K562 (cell line): Measurements from ENCODE around the gene DENND6A. TPM values are rescaled to one million over a fixed set of nuclear protein-coding genes. Genes with fewer than 3 reads are reported as not detected.
"Not testable (repeated sequence)": the region's sequence is repeated elsewhere in the genome, so short reads cannot be mapped to it uniquely, and the experiment has no call there.

Source experiments
- ATAC-seq: fragments of 200-7000 bp; cut with Tn5 transposase; 3 replicates; pipeline ENCODE4 v1.9.1; 2020; ENCODE audit warnings: moderate library complexity
- BruUV-seq: library from RNA; stranded (reverse); fragments of 400-500 nt; replicated peaks from 2 replicates; lab custom pipeline; 2021; lab: Mats Ljungman, UMichigan
- CTCF ChIA-PET: fragments of 300-600 bp; formaldehyde crosslinking; extraction: SDS; loops from one replicate; lab custom pipeline; 2021; ENCODE audit warnings: low intra/inter-chr PET ratio; lab: Yijun Ruan, JAX
- POLR2A ChIA-PET: fragments of 300-600, 350-650 bp; sonication (Branson Sonifier 250); formaldehyde crosslinking; extraction: SDS; loops from one replicate; lab custom pipeline; 2021; ENCODE audit warnings: antibody characterized with exemption, inconsistent platforms; lab: Yijun Ruan, JAX
- DNase-seq, 4 experiments: peaks; one replicate each; pipeline versions ENCODE4 v3.0.0 to v3.0.0-alpha.2; 2011 to 2018; ENCODE audit warnings: low spot score in 3 of 4, mixed read lengths in 3 of 4; ENCODE audit errors: extremely low read depth in 1 of 4
- FAIRE-seq: peaks from 2 replicates; lab custom pipeline; 2011; peaks lifted over from hg19 to GRCh38; lab: Jason Lieb, UNC
- H2AFZ ChIP-seq: 2 replicates; pipeline ENCODE4 v1.6.0; 2011; ENCODE audit warnings: low read depth, low read length, control low read depth, inconsistent platforms
- H3K27ac ChIP-seq: fragments of 200-600 bp; 3 replicates; pipeline ENCODE4 v1.8.0; 2011; ENCODE audit warnings: low read depth, mild to moderate bottlenecking, control low read depth, inconsistent platforms, low read length, moderate library complexity, mixed read lengths; ENCODE audit errors: extremely low read depth
- H3K27me3 ChIP-seq, 2 experiments: fragments of 300-600 bp in 1 of 2; 2 replicates in 1 of 2; 3 replicates in 1 of 2; pipeline versions ENCODE4 v1.6.0 to v1.8.0; 2011; ENCODE audit warnings: inconsistent platforms in 2 of 2, low read length in 2 of 2, mild to moderate bottlenecking in 1 of 2, mixed read lengths in 1 of 2, moderate library complexity in 1 of 2; ENCODE audit not compliant: control insufficient read depth in 2 of 2, insufficient read depth in 2 of 2
- H3K36me3 ChIP-seq: fragments of 300-600 bp; 3 replicates; pipeline ENCODE4 v1.8.0; 2011; ENCODE audit warnings: mild to moderate bottlenecking, low read length, inconsistent platforms; ENCODE audit not compliant: control insufficient read depth, insufficient read depth
- H3K4me1 ChIP-seq, 2 experiments: fragments of 200-600 bp in 1 of 2; replicated peaks in 1 of 2; 2 replicates in 1 of 2; 3 replicates in 1 of 2; pipeline versions ENCODE4 v1.5.1 to v1.8.0; 2011; ENCODE audit warnings: inconsistent platforms in 2 of 2, low read length in 2 of 2, mild to moderate bottlenecking in 1 of 2, mixed read lengths in 1 of 2, moderate library complexity in 1 of 2; ENCODE audit not compliant: control insufficient read depth in 2 of 2, insufficient read depth in 2 of 2
- H3K4me2 ChIP-seq: 2 replicates; pipeline ENCODE4 v1.6.1; 2011; ENCODE audit warnings: low read length, control low read depth, inconsistent platforms, mixed read lengths; ENCODE audit not compliant: insufficient read depth
- H3K4me3 ChIP-seq: fragments of 200-600 bp; sonication (generic), shearing (Covaris generic); 2 replicates; pipeline ENCODE4 v1.5.1; 2016; ENCODE audit warnings: control low read depth, inconsistent platforms
- H3K79me2 ChIP-seq: fragments of 200-600 bp; 3 replicates; pipeline ENCODE4 v1.8.0; 2011; ENCODE audit warnings: low read length, inconsistent platforms; ENCODE audit not compliant: control insufficient read depth, insufficient read depth
- H3K9ac ChIP-seq, 2 experiments: 2 replicates each; pipeline versions ENCODE4 v1.6.0 to v1.6.1; 2011; ENCODE audit warnings: low read depth in 2 of 2, low read length in 2 of 2, control low read depth in 1 of 2, inconsistent platforms in 1 of 2, mild to moderate bottlenecking in 1 of 2, mixed read lengths in 1 of 2; ENCODE audit not compliant: insufficient read depth in 1 of 2
- H3K9me1 ChIP-seq: one replicate; pipeline ENCODE4 v1.6.0; 2011; ENCODE audit warnings: inconsistent platforms, mild to moderate bottlenecking, low read length, moderate library complexity; ENCODE audit not compliant: control insufficient read depth, insufficient read depth
- H3K9me3 ChIP-seq: replicated peaks from 2 replicates; pipeline ENCODE4 v1.5.1; 2011; ENCODE audit warnings: low read depth, low read length, inconsistent platforms; ENCODE audit not compliant: control insufficient read depth, insufficient read depth
- H4K20me1 ChIP-seq: replicated peaks from 2 replicates; pipeline ENCODE4 v1.6.1; 2011; ENCODE audit warnings: low read length, inconsistent platforms, mixed read lengths; ENCODE audit not compliant: control insufficient read depth, insufficient read depth
- NFYB ChIP-seq: IDR thresholded peaks from 2 replicates; pipeline ENCODE4 v1.6.1; 2011; ENCODE audit warnings: mild to moderate bottlenecking, moderate library complexity; ENCODE audit not compliant: insufficient read length; ENCODE audit errors: extremely low read depth
- TEAD2 ChIP-seq: fragments of 450-650 bp; IDR thresholded peaks from 2 replicates; pipeline ENCODE4 v1.6.1; 2016; ENCODE audit warnings: missing genetic modification characterization, control low read depth, missing compliant biosample characterization
- ZNF146 ChIP-seq: IDR thresholded peaks from one replicate; pipeline ENCODE4 v1.6.1; 2018; ENCODE audit warnings: missing compliant biosample characterization; ENCODE audit not compliant: unreplicated experiment
- WGBS: fragments of 100-300 bp; shearing (Covaris generic); methylation state at CpG from one replicate; pipeline ENCODE4 v1.1.6; 2016; ENCODE audit warnings: low coverage, mixed read lengths; ENCODE audit not compliant: insufficient coverage; ENCODE audit errors: missing lambda C conversion rate; 5-methylcytosine and 5-hydroxymethylcytosine counted together
- in situ Hi-C: fragments of 300-500 bp; cut with MboI; formaldehyde crosslinking; loops from 4 replicates; pipeline ENCODE4 v1.15.0; 2018; ENCODE audit warnings: inconsistent platforms, mixed read lengths
- intact Hi-C: fragments of 100-400 bp; cut with micrococcal nuclease; formaldehyde crosslinking; loops from 2 replicates; pipeline ENCODE4 v1.14.2; 2022
- polyA plus RNA-seq, 8 experiments: library from polyadenylated mRNA; depleted of rRNA in 4 of 8; stranded (reverse) in 5 of 8; unstranded in 3 of 8; fragments of >200 nt; fragmentation: Nextera tagmentation in 2 of 8; fragmentation: Illumina TruSeq in 1 of 8; extraction: Ambion mirVana in 2 of 8; extraction: Trizol in 1 of 8; gene quantifications; 2 replicates each; pipeline versions ENCODE4 v1.2.1 to v1.2.3, GENCODE V29; 2011 to 2014; ENCODE audit warnings: inconsistent platforms in 1 of 8, missing spikeins in 1 of 8
- total RNA-seq, 7 experiments: library from RNA; depleted of rRNA in 6 of 7; stranded (reverse); fragments of >200 nt in 6 of 7; fragmentation: Illumina TruSeq in 2 of 7; extraction: Trizol in 2 of 7; gene quantifications; 2 replicates each; pipeline versions ENCODE4 v1.2.1 to v1.2.3, GENCODE V29; 2011 to 2021; ENCODE audit warnings: low replicate concordance in 1 of 7
- TF ChIP-seq, protein P1 (sequence below): IDR thresholded peaks from 2 replicates; pipeline ENCODE4 v1.6.1; 2014; ENCODE audit warnings: antibody characterized with exemption
- TF ChIP-seq, protein P2 (sequence below): IDR thresholded peaks from 3 replicates; pipeline ENCODE4 v1.6.1; 2011; ENCODE audit warnings: borderline replicate concordance, mild to moderate bottlenecking, moderate library complexity; ENCODE audit not compliant: insufficient read length; ENCODE audit errors: extremely low read depth

The DENND6A gene
- total and polyA plus RNA-seq, 9 of the 15 experiments (the other 6 are each of a cell fraction or from before 2014, with no cell fraction given), result 1.5 to 12.7 (median 7.1) TPM

DNA sequence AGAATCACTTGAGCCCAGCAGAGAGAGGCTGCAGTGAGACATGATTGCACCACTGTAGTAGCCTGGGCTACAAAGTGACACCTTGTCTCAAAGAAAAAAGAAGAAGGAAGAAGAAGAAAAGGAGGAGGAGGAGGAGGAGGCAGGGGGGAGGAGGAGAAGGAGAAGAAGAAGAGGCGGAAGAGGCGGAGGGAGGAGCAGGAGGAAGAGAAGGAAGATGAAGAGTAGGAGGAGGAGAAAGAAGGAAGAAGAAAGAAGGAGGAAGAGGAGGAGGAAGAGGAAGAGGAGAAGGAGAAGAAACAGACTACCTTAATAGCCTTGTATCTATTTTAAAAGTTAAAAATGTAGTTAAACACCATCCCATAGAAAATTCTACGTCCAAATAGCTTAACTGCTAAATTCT is 76.6 kb downstream of the DENND6A start (continued):
- TF ChIP-seq, protein P1, sequence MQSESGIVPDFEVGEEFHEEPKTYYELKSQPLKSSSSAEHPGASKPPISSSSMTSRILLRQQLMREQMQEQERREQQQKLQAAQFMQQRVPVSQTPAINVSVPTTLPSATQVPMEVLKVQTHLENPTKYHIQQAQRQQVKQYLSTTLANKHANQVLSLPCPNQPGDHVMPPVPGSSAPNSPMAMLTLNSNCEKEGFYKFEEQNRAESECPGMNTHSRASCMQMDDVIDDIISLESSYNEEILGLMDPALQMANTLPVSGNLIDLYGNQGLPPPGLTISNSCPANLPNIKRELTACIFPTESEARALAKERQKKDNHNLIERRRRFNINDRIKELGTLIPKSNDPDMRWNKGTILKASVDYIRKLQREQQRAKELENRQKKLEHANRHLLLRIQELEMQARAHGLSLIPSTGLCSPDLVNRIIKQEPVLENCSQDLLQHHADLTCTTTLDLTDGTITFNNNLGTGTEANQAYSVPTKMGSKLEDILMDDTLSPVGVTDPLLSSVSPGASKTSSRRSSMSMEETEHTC, result no peak
- TF ChIP-seq, protein P2, sequence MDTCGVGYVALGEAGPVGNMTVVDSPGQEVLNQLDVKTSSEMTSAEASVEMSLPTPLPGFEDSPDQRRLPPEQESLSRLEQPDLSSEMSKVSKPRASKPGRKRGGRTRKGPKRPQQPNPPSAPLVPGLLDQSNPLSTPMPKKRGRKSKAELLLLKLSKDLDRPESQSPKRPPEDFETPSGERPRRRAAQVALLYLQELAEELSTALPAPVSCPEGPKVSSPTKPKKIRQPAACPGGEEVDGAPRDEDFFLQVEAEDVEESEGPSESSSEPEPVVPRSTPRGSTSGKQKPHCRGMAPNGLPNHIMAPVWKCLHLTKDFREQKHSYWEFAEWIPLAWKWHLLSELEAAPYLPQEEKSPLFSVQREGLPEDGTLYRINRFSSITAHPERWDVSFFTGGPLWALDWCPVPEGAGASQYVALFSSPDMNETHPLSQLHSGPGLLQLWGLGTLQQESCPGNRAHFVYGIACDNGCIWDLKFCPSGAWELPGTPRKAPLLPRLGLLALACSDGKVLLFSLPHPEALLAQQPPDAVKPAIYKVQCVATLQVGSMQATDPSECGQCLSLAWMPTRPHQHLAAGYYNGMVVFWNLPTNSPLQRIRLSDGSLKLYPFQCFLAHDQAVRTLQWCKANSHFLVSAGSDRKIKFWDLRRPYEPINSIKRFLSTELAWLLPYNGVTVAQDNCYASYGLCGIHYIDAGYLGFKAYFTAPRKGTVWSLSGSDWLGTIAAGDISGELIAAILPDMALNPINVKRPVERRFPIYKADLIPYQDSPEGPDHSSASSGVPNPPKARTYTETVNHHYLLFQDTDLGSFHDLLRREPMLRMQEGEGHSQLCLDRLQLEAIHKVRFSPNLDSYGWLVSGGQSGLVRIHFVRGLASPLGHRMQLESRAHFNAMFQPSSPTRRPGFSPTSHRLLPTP, result no peak
- TF ChIP-seq TEAD2 (tag) (no peak), NFYB (no peak)
- TF ChIP-seq, all 486 proteins: peak for 0

DNA sequence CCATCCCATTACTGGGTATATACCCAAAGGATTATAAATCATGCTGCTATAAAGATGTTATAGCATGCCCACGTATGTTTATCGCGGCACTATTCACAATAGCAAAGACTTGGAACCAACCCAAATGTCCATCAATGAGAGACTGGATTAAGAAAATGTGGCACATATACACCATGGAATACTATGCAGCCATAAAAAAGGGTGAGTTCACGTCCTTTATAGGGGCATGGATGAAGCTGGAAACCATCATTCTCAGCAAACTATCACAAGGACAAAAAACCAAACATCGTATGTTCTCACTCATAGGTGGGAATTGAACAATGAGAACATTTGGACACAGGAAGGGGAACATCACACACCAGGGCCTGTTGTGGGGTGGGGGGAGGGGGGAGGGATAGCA is 81.0 kb downstream of the DENND6A start:
- H3K27me3 ChIP-seq, H2AFZ ChIP-seq, ATAC-seq, H3K4me1 ChIP-seq, H3K9ac ChIP-seq, intact Hi-C loops, FAIRE-seq, H3K9me1 ChIP-seq, H3K36me3 ChIP-seq, DNase-seq, POLR2A ChIA-PET, CTCF ChIA-PET, in situ Hi-C loops, H3K79me2 ChIP-seq, BruUV-seq, H3K4me2 ChIP-seq, H3K4me3 ChIP-seq, H3K27ac ChIP-seq, H3K9me3 ChIP-seq, H4K20me1 ChIP-seq: not testable (repeated sequence)
- 100% methylated on average over 3 of the region's 5 CpGs for WGBS
- TF ChIP-seq ZNF146 (CRISPR knock-in tag), result peak; percentile 61
